H9 (cell line): ENCODE results near the gene CACFD1. TPM values are rescaled to one million over a fixed set of nuclear protein-coding genes. Genes with fewer than 3 reads are reported as not detected.

ENCODE experiments used
- DNase-seq: peaks from one replicate; pipeline ENCODE4 v3.0.0-alpha.2; 2017
- H2AFZ ChIP-seq: one replicate; pipeline ENCODE4 v1.6.1; 2013; ENCODE audit warnings: mild to moderate bottlenecking, low read length, control low read depth, moderate library complexity
- H2AK5ac ChIP-seq: 2 replicates; pipeline ENCODE4 v1.6.1; 2013; ENCODE audit warnings: low read length, control low read depth, mixed read lengths; ENCODE audit not compliant: insufficient read length
- H2BK120ac ChIP-seq: one replicate; pipeline ENCODE4 v1.6.1; 2013; ENCODE audit warnings: low read depth, mild to moderate bottlenecking, low read length, control low read depth, inconsistent platforms; ENCODE audit not compliant: poor library complexity, severe bottlenecking
- H2BK12ac ChIP-seq: 2 replicates; pipeline ENCODE4 v1.6.1; 2013; ENCODE audit warnings: low read length, control low read depth, mixed read lengths, low read depth; ENCODE audit not compliant: insufficient read length
- H2BK15ac ChIP-seq: 2 replicates; pipeline ENCODE4 v1.6.1; 2013; ENCODE audit warnings: low read depth, low read length, control low read depth
- H2BK20ac ChIP-seq: one replicate; pipeline ENCODE4 v1.6.1; 2013; ENCODE audit warnings: low read depth, mild to moderate bottlenecking, low read length, control low read depth, inconsistent platforms; ENCODE audit not compliant: poor library complexity, severe bottlenecking
- H2BK5ac ChIP-seq: 2 replicates; pipeline ENCODE4 v1.6.1; 2013; ENCODE audit warnings: low read length, control low read depth, mixed read lengths; ENCODE audit not compliant: insufficient read length
- H3K14ac ChIP-seq: 2 replicates; pipeline ENCODE4 v1.6.1; 2013; ENCODE audit warnings: low read length, control low read depth; ENCODE audit not compliant: insufficient read depth
- H3K18ac ChIP-seq: 2 replicates; pipeline ENCODE4 v1.6.1; 2013; ENCODE audit warnings: low read depth, mild to moderate bottlenecking, mixed read lengths, low read length, control low read depth; ENCODE audit not compliant: insufficient read length
- H3K23ac ChIP-seq: 2 replicates; pipeline ENCODE4 v1.6.1; 2013; ENCODE audit warnings: low read length, control low read depth, mixed read lengths, low read depth; ENCODE audit not compliant: insufficient read length
- H3K23me2 ChIP-seq: 2 replicates; pipeline ENCODE4 v1.6.1; 2013; ENCODE audit warnings: low read depth, mild to moderate bottlenecking, mixed read lengths, low read length, control low read depth; ENCODE audit not compliant: insufficient read length, poor library complexity, severe bottlenecking
- H3K27ac ChIP-seq: 2 replicates; pipeline ENCODE4 v1.5.1; 2013; ENCODE audit warnings: low read length, control low read depth, mixed read lengths, low read depth; ENCODE audit not compliant: insufficient read length
- H3K27me3 ChIP-seq: 2 replicates; pipeline ENCODE4 v1.6.1; 2013; ENCODE audit warnings: low read length, control low read depth, inconsistent platforms; ENCODE audit not compliant: insufficient read depth
- H3K4ac ChIP-seq: 2 replicates; pipeline ENCODE4 v1.6.1; 2013; ENCODE audit warnings: low read depth, mild to moderate bottlenecking, control low read depth, inconsistent platforms, low read length, moderate library complexity
- H3K4me1 ChIP-seq: 2 replicates; pipeline ENCODE4 v1.6.1; 2013; ENCODE audit warnings: low read length, control low read depth, inconsistent platforms; ENCODE audit not compliant: insufficient read depth
- H3K4me2 ChIP-seq: 2 replicates; pipeline ENCODE4 v1.6.1; 2013; ENCODE audit warnings: low read length, control low read depth, mixed read lengths; ENCODE audit not compliant: insufficient read length, insufficient read depth
- H3K56ac ChIP-seq: 2 replicates; pipeline ENCODE4 v1.6.1; 2013; ENCODE audit warnings: low read depth, mild to moderate bottlenecking, mixed read lengths, low read length, control low read depth; ENCODE audit not compliant: insufficient read length
- H3K79me1 ChIP-seq: 2 replicates; pipeline ENCODE4 v1.6.1; 2013; ENCODE audit warnings: low read depth, mild to moderate bottlenecking, moderate library complexity, low read length, control low read depth, inconsistent platforms; ENCODE audit not compliant: insufficient read depth, poor library complexity, severe bottlenecking
- H3K79me2 ChIP-seq: 2 replicates; pipeline ENCODE4 v1.6.1; 2013; ENCODE audit warnings: low read length, control low read depth, inconsistent platforms; ENCODE audit not compliant: insufficient read depth
- H3K9ac ChIP-seq: 2 replicates; pipeline ENCODE4 v1.6.1; 2013; ENCODE audit warnings: low read length, control low read depth, mixed read lengths; ENCODE audit not compliant: insufficient read length; ENCODE audit errors: extremely low read depth
- H3K9me3 ChIP-seq: one replicate; pipeline ENCODE4 v1.6.1; 2013; ENCODE audit warnings: low read depth, low read length, inconsistent platforms; ENCODE audit not compliant: control insufficient read depth
- H3T11ph ChIP-seq: one replicate; pipeline ENCODE4 v1.6.1; 2013; ENCODE audit warnings: mild to moderate bottlenecking, low read length, control low read depth, inconsistent platforms
- H4K20me1 ChIP-seq: one replicate; pipeline ENCODE4 v1.6.1; 2013; ENCODE audit not compliant: control insufficient read depth, insufficient read length, insufficient read depth
- H4K5ac ChIP-seq: 2 replicates; pipeline ENCODE4 v1.6.1; 2013; ENCODE audit warnings: low read depth, mild to moderate bottlenecking, mixed read lengths, low read length, control low read depth; ENCODE audit not compliant: insufficient read length
- H4K8ac ChIP-seq: replicated peaks from 2 replicates; pipeline ENCODE4 v1.6.1; 2013; ENCODE audit warnings: low read length, control low read depth, mixed read lengths, low read depth; ENCODE audit not compliant: insufficient read length
- H4K91ac ChIP-seq: 2 replicates; pipeline ENCODE4 v1.6.1; 2013; ENCODE audit warnings: low read depth, mild to moderate bottlenecking, moderate library complexity, mixed read lengths, low read length, control low read depth; ENCODE audit not compliant: insufficient read length
- H3K27ac Mint-ChIP-seq, 3 experiments: 2 replicates in 2 of 3; 3 replicates in 1 of 3; pipeline ENCODE4 v1.8.0; 2020 to 2021; ENCODE audit warnings: mixed read lengths in 3 of 3, mild to moderate bottlenecking in 1 of 3, moderate library complexity in 1 of 3
- H3K27me3 Mint-ChIP-seq: 2 replicates; pipeline ENCODE4 v1.8.0; 2021; ENCODE audit warnings: low read depth, mild to moderate bottlenecking, moderate library complexity, mixed read lengths
- H3K36me3 Mint-ChIP-seq, 3 experiments: 2 replicates in 2 of 3; 3 replicates in 1 of 3; pipeline ENCODE4 v1.8.0; 2020 to 2021; ENCODE audit warnings: low read depth in 3 of 3, mixed read lengths in 3 of 3; ENCODE audit not compliant: insufficient read depth in 1 of 3
- H3K4me1 Mint-ChIP-seq, 2 experiments: 2 replicates each; pipeline ENCODE4 v1.8.0; 2020; ENCODE audit warnings: mixed read lengths in 2 of 2
- H3K4me3 Mint-ChIP-seq, 2 experiments: 2 replicates in 1 of 2; 3 replicates in 1 of 2; pipeline ENCODE4 v1.8.0; 2020 to 2021; ENCODE audit warnings: mild to moderate bottlenecking in 2 of 2, mixed read lengths in 2 of 2, moderate library complexity in 1 of 2
- H3K9me3 Mint-ChIP-seq, 2 experiments: 2 replicates in 1 of 2; 3 replicates in 1 of 2; pipeline ENCODE4 v1.8.0; 2020; ENCODE audit warnings: mild to moderate bottlenecking in 2 of 2, mixed read lengths in 2 of 2, moderate library complexity in 1 of 2
- CTCF ChIP-seq: fragments of 200-600 bp; sonication (generic); conservative IDR thresholded peaks from 3 replicates; pipeline ENCODE4 v1.8.0; 2021; ENCODE audit warnings: antibody characterized with exemption, mild to moderate bottlenecking
- WGBS: extraction: QIAGEN DNeasy Blood & Tissue Kit; methylation state at CpG from one replicate; pipeline ENCODE4 v1.1.7; 2013; ENCODE audit warnings: missing lambda C conversion rate, low lambda C conversion rate, mixed read lengths; ENCODE audit not compliant: insufficient read length; ENCODE audit errors: extremely low coverage; 5-methylcytosine and 5-hydroxymethylcytosine counted together
- total RNA-seq: library from RNA; stranded (reverse); gene quantifications from 2 replicates; pipeline ENCODE4 v1.2.1, GENCODE V29; 2021

The CACFD1 gene
- total RNA-seq, 1 experiment from 2014 or later: 20.0 TPM

DNA sequence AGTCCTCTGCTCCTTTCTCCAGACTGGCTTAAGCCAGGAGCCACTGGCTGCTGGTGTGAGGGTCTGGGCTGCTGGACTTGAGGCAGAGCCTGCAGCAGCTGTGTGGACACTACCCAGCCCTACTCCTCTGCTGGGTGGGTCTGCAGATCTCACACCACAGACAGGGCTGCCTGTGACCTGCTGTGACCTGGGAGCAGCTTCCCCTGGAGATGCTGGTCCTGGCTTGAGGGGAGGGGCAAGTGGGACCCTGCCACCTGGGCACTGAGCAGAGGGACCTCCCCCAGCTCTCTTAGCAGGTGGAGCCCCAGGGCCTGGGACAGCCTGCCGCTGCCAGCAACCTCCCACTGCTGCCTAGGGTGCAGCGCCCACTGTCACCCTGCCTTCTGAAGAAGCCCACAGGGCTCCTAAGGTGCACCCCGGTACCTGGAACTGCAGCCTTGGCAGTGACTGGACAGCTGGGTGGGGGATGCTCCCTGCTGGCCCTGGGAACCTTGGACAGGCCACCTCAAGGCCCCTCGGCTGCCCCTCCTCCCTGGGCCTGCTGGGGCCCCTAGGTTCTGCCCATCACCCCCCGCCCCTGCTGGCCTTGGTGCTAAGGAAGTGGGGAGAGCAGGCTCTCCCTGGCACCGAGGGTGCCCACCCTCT is 9.1 kb downstream of the CACFD1 start:
- no peak for DNase-seq
- H4K5ac ChIP-seq: no peak overlapping the region
- H3K4me2 ChIP-seq: no peak overlapping the region
- H4K8ac ChIP-seq: no peak overlapping the region
- TF ChIP-seq CTCF: no peak
- Mint-ChIP-seq H3K27ac (no peak overlapping the region), H3K9me3 (no peaks in the 10 kb centered on the region), H3K27me3 (no peaks in the 10 kb centered on the region), H3K4me3 (no peak overlapping the region), H3K4me1 (no peaks in the 10 kb centered on the region), H3K36me3 (peaks cover 1 to 11% (median 11%) of the 10 kb centered on the region in 3 experiments; a peak in 6 of 7 replicates)
- H3K23me2 ChIP-seq: no peaks in the 10 kb centered on the region
- no peaks in the 10 kb centered on the region for H3K9me3 ChIP-seq
- no peak overlapping the region for H2BK15ac ChIP-seq
- H3K4me1 ChIP-seq: no peaks in the 10 kb centered on the region
- H3T11ph ChIP-seq: no peak overlapping the region
- H2BK120ac ChIP-seq: no peak overlapping the region
- H2BK12ac ChIP-seq: no peak overlapping the region
- H4K20me1 ChIP-seq: no peaks in the 10 kb centered on the region
- H2BK20ac ChIP-seq: no peak overlapping the region
- H3K14ac ChIP-seq: no peak overlapping the region; the same call in 1 of the 2 replicates
- no peaks in the 10 kb centered on the region for H3K79me1 ChIP-seq
- H2BK5ac ChIP-seq: no peak overlapping the region
- H3K27ac ChIP-seq: no peak overlapping the region
- no peaks in the 10 kb centered on the region for H3K27me3 ChIP-seq
- no peak overlapping the region for H4K91ac ChIP-seq
- H2AFZ ChIP-seq: no peak overlapping the region
- no peak overlapping the region for H3K9ac ChIP-seq
- H3K23ac ChIP-seq: no peak overlapping the region
- no CpG with 5 or more reads among the region's 6 CpGs for WGBS
- no peaks in the 10 kb centered on the region for H3K79me2 ChIP-seq
- H3K56ac ChIP-seq: no peak overlapping the region
- no peak overlapping the region for H2AK5ac ChIP-seq
- no peak overlapping the region for H3K4ac ChIP-seq
- no peak overlapping the region for H3K18ac ChIP-seq
